Astrocyte of the spinal cord (primary cell): Measurements from ENCODE around the gene SH3PXD2B.
"Not testable (repeated sequence)": the region's sequence is repeated elsewhere in the genome, so short reads cannot be mapped to it uniquely, and the experiment has no call there.

Source experiments
- DNase-seq: peaks from one replicate; pipeline ENCODE4 v3.0.0; 2011; ENCODE audit warnings: low read depth, low spot score
- H3K4me3 ChIP-seq: 2 replicates; pipeline ENCODE4 v1.5.1; 2011; ENCODE audit warnings: low read depth, mild to moderate bottlenecking, low read length, moderate library complexity
- in situ Hi-C: cut with HindIII; loops from 2 replicates; pipeline ENCODE4 v1.10.0; 2017; ENCODE audit warnings: low sequenced_read_pairs
- TF ChIP-seq, protein P1 (sequence below): IDR thresholded peaks from 2 replicates; pipeline ENCODE4 v1.5.1; 2012; ENCODE audit warnings: low read depth, mild to moderate bottlenecking, low read length, inconsistent platforms

SH3PXD2B gene

DNA sequence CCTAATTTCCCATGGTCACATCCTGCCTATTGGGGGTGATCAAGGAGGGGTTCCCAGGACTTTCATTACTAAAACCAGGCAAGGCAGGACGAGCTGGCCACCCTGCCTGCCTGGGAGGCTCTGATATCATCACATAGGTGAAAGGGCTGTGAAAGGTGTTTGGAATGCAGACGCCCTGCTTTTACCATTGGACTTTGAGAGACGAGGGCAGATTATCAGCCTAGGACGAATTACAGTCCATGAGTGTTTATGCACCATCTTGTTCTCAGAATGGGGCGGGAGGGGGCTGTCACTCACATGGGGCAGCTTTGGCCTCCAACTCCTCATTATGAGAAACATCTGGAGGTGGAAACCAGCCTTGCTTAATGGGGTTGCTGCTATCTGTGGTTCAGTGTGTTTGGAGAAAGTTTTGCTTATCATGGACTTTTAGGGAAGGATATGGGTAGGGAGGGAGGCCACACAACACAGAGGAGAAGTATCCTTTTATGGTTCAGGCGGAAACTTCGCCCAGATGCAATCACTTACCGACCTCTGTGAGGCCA, 101.0 kb downstream of the SH3PXD2B start:
- no peak for DNase-seq
- in situ Hi-C loops = no loop called here
- TF ChIP-seq, protein P1, sequence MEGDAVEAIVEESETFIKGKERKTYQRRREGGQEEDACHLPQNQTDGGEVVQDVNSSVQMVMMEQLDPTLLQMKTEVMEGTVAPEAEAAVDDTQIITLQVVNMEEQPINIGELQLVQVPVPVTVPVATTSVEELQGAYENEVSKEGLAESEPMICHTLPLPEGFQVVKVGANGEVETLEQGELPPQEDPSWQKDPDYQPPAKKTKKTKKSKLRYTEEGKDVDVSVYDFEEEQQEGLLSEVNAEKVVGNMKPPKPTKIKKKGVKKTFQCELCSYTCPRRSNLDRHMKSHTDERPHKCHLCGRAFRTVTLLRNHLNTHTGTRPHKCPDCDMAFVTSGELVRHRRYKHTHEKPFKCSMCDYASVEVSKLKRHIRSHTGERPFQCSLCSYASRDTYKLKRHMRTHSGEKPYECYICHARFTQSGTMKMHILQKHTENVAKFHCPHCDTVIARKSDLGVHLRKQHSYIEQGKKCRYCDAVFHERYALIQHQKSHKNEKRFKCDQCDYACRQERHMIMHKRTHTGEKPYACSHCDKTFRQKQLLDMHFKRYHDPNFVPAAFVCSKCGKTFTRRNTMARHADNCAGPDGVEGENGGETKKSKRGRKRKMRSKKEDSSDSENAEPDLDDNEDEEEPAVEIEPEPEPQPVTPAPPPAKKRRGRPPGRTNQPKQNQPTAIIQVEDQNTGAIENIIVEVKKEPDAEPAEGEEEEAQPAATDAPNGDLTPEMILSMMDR = no peak
- no peak overlapping the region for H3K4me3 ChIP-seq

DNA sequence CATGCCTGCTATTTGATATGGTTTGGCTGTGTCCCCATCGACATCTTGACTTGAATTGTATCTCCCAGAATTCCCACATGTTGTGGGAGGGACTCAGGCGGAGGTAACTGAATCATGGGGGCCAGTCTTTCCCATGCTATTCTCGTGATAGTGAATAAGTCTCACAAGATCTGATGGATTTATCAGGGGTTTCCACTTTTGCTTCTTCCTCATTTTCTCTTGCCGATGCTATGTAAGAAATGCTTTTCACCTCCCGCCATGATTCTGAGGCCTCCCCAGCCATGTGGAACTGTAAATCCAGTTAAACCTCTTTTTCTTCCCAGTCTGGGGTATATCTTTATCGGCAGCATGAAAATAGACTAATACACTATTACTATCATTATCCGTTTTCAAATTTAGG, 101.8 kb downstream of the SH3PXD2B start:
- H3K4me3 ChIP-seq, DNase-seq, in situ Hi-C loops: not testable (repeated sequence)

DNA sequence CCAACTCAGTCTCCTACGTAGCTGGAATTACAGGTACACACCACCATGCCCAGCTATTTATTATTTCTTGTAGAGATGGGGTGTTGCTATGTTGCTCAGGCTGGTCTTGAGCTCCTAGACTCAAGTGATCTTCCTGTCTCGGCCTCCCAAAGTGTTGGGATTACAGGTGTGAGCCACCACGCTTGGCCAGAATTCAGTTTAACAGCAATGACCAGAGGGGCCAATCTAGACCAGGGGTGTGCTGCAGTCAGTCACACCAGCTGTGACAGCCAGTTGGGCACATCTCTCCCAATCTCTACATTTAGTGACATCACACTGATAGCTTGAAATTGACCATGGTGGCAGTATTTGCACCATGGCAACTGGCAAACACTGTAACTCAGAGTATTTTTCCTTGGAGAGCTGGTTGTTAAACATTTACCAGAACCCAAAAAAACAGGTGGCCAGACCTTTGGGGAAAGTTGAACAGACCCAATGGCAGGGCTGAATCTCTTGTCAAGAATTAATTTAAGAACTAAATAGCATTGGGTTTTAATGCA, 103.0 kb downstream of the SH3PXD2B start:
- DNase-seq = no peak
- no peak overlapping the region for H3K4me3 ChIP-seq
- in situ Hi-C loops = no loop called here
- TF ChIP-seq, protein P1 = no peak

DNA sequence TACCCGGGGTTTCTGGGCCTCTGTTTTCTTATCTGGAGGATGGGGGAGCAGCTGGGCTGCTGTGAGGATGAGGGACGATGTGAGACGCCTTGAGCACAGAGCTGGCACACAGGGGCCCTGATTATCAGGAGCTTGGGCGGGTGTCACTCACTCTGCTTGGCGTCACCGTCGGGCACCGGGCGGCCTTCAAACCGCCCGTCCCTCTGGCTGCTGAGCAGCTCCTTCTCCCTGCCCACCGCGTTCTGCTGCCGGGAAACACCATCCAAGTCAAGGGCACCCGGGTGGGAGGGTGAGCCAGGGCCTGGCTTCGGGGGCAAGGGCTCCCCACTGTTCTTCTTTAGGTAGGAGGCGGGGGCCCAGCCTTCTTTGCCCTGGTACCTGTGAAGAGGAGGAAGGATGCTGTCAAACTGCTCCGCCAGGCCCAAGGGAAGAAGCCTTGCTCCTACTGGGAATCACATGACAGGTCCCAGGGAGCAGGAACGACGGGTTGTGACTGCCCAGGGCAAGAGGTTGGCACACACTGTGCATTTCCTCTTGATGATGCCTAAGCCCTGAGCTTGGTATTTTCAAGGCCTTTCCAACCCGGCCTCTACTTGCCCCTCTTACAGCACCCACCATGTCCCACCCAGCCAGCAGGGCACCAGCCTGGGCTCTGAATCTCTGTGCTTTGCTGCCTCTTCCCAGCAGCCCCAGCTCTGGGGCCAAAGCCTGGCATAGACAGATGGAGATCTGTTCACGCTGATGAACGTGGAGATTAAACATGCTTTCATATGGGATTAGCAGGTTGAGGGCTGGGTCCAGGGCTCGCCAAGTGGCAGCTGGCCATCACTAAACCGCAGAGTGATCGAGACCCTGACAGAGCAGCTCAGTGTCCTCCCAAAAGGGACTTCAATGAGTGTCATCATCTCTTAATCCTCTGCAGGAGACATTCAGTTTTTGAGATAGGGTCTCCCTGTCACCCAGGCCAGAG, 103.8 kb downstream of the SH3PXD2B start:
- in situ Hi-C loops = no loop called here
- TF ChIP-seq, protein P1 = no peak
- H3K4me3 ChIP-seq = no peak overlapping the region
- no peak for DNase-seq

DNA sequence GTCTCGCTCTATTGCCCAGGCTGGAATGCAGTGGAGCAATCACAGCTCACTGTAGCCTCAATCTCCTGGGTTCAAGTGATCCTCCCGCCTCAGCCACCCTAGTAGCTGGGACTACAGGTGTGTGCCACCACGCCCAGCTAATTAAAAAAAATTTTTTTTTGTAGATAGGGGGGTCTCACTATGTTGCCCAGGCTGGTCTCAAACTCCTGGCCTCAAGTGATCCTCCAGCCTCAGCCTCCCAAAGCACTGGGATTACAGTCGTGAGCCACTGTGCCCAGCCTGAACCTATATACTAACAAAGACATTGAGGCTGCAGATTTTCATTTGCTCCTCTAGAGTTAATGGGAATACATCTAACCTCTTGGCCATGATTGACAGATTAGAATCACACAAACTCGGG, 105.6 kb downstream of the SH3PXD2B start:
- H3K4me3 ChIP-seq, in situ Hi-C loops, DNase-seq: not testable (repeated sequence)

DNA sequence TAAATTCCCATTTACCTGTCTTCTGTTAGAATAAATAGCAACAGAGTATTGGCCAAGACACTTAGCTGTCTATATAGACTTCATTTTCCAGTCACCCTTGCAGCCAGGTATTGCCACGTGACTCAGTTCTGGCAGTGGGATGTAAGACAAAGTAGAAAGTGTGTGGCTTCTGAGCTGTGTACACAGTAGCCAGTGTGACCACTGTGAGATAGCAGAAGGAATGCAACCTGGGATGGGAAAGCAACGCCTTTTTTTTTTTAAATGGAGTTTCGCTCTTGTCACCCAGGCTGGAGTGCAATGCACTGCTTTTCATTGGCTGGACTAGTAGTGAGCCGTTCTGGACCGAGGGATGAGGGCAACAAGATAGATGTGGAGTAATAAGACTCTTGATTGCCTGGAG, 106.2 kb downstream of the SH3PXD2B start:
- in situ Hi-C loops = no loop called here
- TF ChIP-seq, protein P1 = no peak
- DNase-seq = no peak
- no peak overlapping the region for H3K4me3 ChIP-seq

DNA sequence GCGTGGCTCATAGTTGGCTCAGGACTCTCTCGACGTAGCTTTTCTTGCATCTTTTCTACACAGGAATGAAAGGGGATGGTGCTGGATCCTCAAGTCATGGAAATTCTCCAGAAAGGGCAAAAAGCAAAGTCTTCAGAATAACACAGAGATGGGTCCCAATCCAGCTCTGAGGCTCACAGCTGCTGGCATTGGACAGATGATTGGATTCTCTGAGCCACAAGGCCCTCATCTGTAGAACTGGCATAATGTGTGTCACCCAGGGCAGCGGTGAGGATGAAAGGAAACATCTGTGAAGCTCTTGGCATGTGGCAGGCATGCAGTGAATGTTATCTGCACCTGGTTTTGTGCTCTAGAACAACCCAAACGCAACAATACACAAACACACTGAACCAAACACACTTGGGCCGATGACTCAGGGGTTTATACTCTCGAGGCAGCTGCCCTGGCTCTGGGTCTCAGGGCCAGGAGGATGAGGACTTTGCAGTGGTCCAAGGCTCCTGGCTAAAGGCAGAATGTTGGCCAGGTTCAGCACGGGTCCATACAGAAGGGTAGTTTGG, 106.8 kb downstream of the SH3PXD2B start:
- no peak overlapping the region for H3K4me3 ChIP-seq
- TF ChIP-seq, protein P1 = no peak
- no peak for DNase-seq
- in situ Hi-C loops = no loop called here
